Measurements from ENCODE around the gene NUP42. TPM values are rescaled to one million over a fixed set of nuclear protein-coding genes. Genes with fewer than 3 reads are reported as not detected.

Gene NUP42
- total RNA-seq, 1 experiment from 2014 or later, result 36.5 TPM

GRCh38 chr7:23228412-23228811 is 46.6 kb downstream of the NUP42 start:
- H4K91ac ChIP-seq (ENCODE audit: insufficient read length, low read depth, low read length), result no peak overlapping the region
- no peaks in the 10 kb centered on the region for H3K79me2 ChIP-seq (ENCODE audit: insufficient read depth, low read length)
- no peak overlapping the region for H3K14ac ChIP-seq (ENCODE audit: insufficient read depth, low read length)
- no peaks in the 10 kb centered on the region for H3K27me3 ChIP-seq (ENCODE audit: insufficient read depth, low read length)
- H2AK5ac ChIP-seq (ENCODE audit: insufficient read length, low read length), result no peak overlapping the region
- H3K4ac ChIP-seq (ENCODE audit: low read depth, low read length), result no peak overlapping the region
- no peak overlapping the region for H2BK5ac ChIP-seq (ENCODE audit: insufficient read length, low read length)
- H4K5ac ChIP-seq (ENCODE audit: insufficient read length, low read depth, low read length), result no peak overlapping the region
- TF ChIP-seq CTCF (conservative IDR thresholded peaks at IDR 0.05), result no peak
- DNase-seq, result no peak
- peaks cover 0 to 4% (median 3%) of the 10 kb centered on the region in 3 experiments; a peak in 2 of 7 replicates for H3K36me3 Mint-ChIP-seq (ENCODE audit: insufficient read depth in 1 of 3, low read depth in 3 of 3)
- no CpG with 5 or more reads among the region's 2 CpGs for WGBS (ENCODE audit: extremely low coverage, insufficient read length, low lambda C conversion rate)
- H3K9me3 Mint-ChIP-seq, result peaks cover 0 to 2% of the 10 kb centered on the region in 2 experiments; a peak in 2 of 5 replicates
- no peak overlapping the region for H2BK15ac ChIP-seq (ENCODE audit: low read depth, low read length)
- no peak overlapping the region for H2AFZ ChIP-seq (ENCODE audit: low read length)
- H3K9ac ChIP-seq (ENCODE audit: extremely low read depth, insufficient read length, low read length), result no peak overlapping the region
- no peaks in the 10 kb centered on the region for H3K9me3 ChIP-seq (ENCODE audit: control insufficient read depth, low read depth, low read length)
- no peak overlapping the region for H3K27ac ChIP-seq (ENCODE audit: insufficient read length, low read depth, low read length)
- no peaks in the 10 kb centered on the region; the same call in 1 of the 2 replicates for H3K27me3 Mint-ChIP-seq (ENCODE audit: low read depth)
- no peak overlapping the region for H3T11ph ChIP-seq (ENCODE audit: low read length)
- no peaks in the 10 kb centered on the region for H3K4me1 ChIP-seq (ENCODE audit: insufficient read depth, low read length)
- no peak overlapping the region for H3K4me3 Mint-ChIP-seq
- H3K4me1 Mint-ChIP-seq, result peaks cover 2 to 3% of the 10 kb centered on the region in 2 experiments; a peak in 2 of 4 replicates
- H3K23me2 ChIP-seq (ENCODE audit: insufficient read length, low read depth, low read length, poor library complexity, severe bottlenecking), result no peaks in the 10 kb centered on the region
- no peak overlapping the region for H3K27ac Mint-ChIP-seq
- H4K20me1 ChIP-seq (ENCODE audit: control insufficient read depth, insufficient read depth, insufficient read length), result no peaks in the 10 kb centered on the region
- H2BK12ac ChIP-seq (ENCODE audit: insufficient read length, low read depth, low read length), result no peak overlapping the region
- H3K4me2 ChIP-seq (ENCODE audit: insufficient read depth, insufficient read length, low read length), result no peak overlapping the region
- no peak overlapping the region for H2BK20ac ChIP-seq (ENCODE audit: low read depth, low read length, poor library complexity, severe bottlenecking)
- no peak overlapping the region for H2BK120ac ChIP-seq (ENCODE audit: low read depth, low read length, poor library complexity, severe bottlenecking)
- H3K56ac ChIP-seq (ENCODE audit: insufficient read length, low read depth, low read length), result no peak overlapping the region
- H3K18ac ChIP-seq (ENCODE audit: insufficient read length, low read depth, low read length), result no peak overlapping the region
- H3K79me1 ChIP-seq (ENCODE audit: insufficient read depth, low read depth, low read length, poor library complexity, severe bottlenecking), result no peaks in the 10 kb centered on the region
- no peak overlapping the region for H3K23ac ChIP-seq (ENCODE audit: insufficient read length, low read depth, low read length)
- no peak overlapping the region for H4K8ac ChIP-seq (replicated peaks; ENCODE audit: insufficient read length, low read depth, low read length)
